Activated naive CD4-positive, alpha-beta T cell treated with anti-CD3 and anti-CD28 coated beads, Interleukin-2, amount 10 ng/mL, durations not matched to agents 7 days and 5 days (primary cell): ENCODE data around the gene COA1.
"Not testable (repeated sequence)": the region's sequence is repeated elsewhere in the genome, so short reads cannot be mapped to it uniquely, and the experiment has no call there.

Source experiments
- CTCF ChIA-PET: fragments of 350-600 bp; sonication (Branson Sonifier 250); formaldehyde crosslinking; loops from one replicate; lab custom pipeline; 2021; ENCODE audit warnings: antibody characterized with exemption; lab: Charles Lee
- DNase-seq: peaks from one replicate; pipeline ENCODE4 v3.0.0-alpha.2; 2020
- H3K27ac Mint-ChIP-seq: one replicate; pipeline ENCODE4 v1.8.0; 2021; ENCODE audit warnings: mild to moderate bottlenecking, moderate library complexity, mixed read lengths
- H3K27me3 Mint-ChIP-seq: one replicate; pipeline ENCODE4 v1.8.0; 2021; ENCODE audit warnings: mild to moderate bottlenecking, mixed read lengths
- H3K36me3 Mint-ChIP-seq: one replicate; pipeline ENCODE4 v1.8.0; 2021; ENCODE audit warnings: mixed read lengths
- H3K4me1 Mint-ChIP-seq: one replicate; pipeline ENCODE4 v1.8.0; 2021; ENCODE audit warnings: mixed read lengths
- H3K4me3 Mint-ChIP-seq: one replicate; pipeline ENCODE4 v1.8.0; 2021; ENCODE audit warnings: mild to moderate bottlenecking, moderate library complexity, mixed read lengths
- H3K9me3 Mint-ChIP-seq: one replicate; pipeline ENCODE4 v1.8.0; 2021; ENCODE audit warnings: mixed read lengths

COA1 gene

GRCh38 chr7:43700059-43700501 is 29.2 kb downstream of the COA1 start:
- no peak overlapping the region for H3K27ac Mint-ChIP-seq
- no peak overlapping the region for H3K4me3 Mint-ChIP-seq
- H3K4me1 Mint-ChIP-seq = peaks cover 62% of the 10 kb centered on the region
- H3K27me3 Mint-ChIP-seq = no peaks in the 10 kb centered on the region
- H3K9me3 Mint-ChIP-seq = peaks cover 13% of the 10 kb centered on the region
- peaks cover 26% of the 10 kb centered on the region for H3K36me3 Mint-ChIP-seq
- CTCF ChIA-PET = interaction anchor here (0.6 to 6.7 kb wide), 40 partner anchors 9 to 774 kb away, joined by 3 to 393 read pairs (median 5); partner anchors contain the start of genes COA1 and STK17A
- DNase-seq = no peak

- no peak for DNase-seq
- CTCF ChIA-PET = interaction anchor here (0.6 to 6.7 kb wide), 19 partner anchors 11 to 244 kb away, joined by 3 to 393 read pairs (median 8); partner anchors contain the start of gene STK17A
- Mint-ChIP-seq H3K27ac (no peak overlapping the region), H3K4me1 (peaks cover 48% of the 10 kb centered on the region), H3K27me3 (no peaks in the 10 kb centered on the region), H3K9me3 (peaks cover 4% of the 10 kb centered on the region), H3K36me3 (peaks cover 12% of the 10 kb centered on the region), H3K4me3 (no peak overlapping the region)
Measured at GRCh38 chr7:43698460-43699255, 30.7 kb downstream of the COA1 start.

GRCh38 chr7:43697690-43698089 is 31.6 kb downstream of the COA1 start:
- H3K4me1 Mint-ChIP-seq = peaks cover 38% of the 10 kb centered on the region
- H3K36me3 Mint-ChIP-seq = peaks cover 4% of the 10 kb centered on the region
- CTCF ChIA-PET = interaction anchor here (0.6 to 6.7 kb wide), 8 partner anchors 11 to 243 kb away, joined by 3 to 393 read pairs (median 4); partner anchors contain the start of gene STK17A
- H3K4me3 Mint-ChIP-seq = no peak overlapping the region
- no peaks in the 10 kb centered on the region for H3K27me3 Mint-ChIP-seq
- H3K27ac Mint-ChIP-seq = no peak overlapping the region
- H3K9me3 Mint-ChIP-seq = no peaks in the 10 kb centered on the region
- no peak for DNase-seq

GRCh38 chr7:43695365-43695764 is 34.0 kb downstream of the COA1 start:
- Mint-ChIP-seq H3K27me3 (no peaks in the 10 kb centered on the region), H3K4me3 (no peak overlapping the region), H3K4me1 (peaks cover 34% of the 10 kb centered on the region), H3K36me3 (peaks cover 1% of the 10 kb centered on the region), H3K9me3 (no peaks in the 10 kb centered on the region), H3K27ac (no peak overlapping the region)
- DNase-seq = no peak
- CTCF ChIA-PET = interaction anchor here (3.6 kb wide), 1 partner anchor 113 kb away, joined by 17 read pairs; the partner anchor contains the start of gene STK17A

- CTCF ChIA-PET = interaction anchor here (3.6 kb wide), 1 partner anchor 112 kb away, joined by 17 read pairs; the partner anchor contains the start of gene STK17A
- no peak for DNase-seq
- H3K9me3 Mint-ChIP-seq = no peaks in the 10 kb centered on the region
- no peak overlapping the region for H3K4me3 Mint-ChIP-seq
- no peak overlapping the region for H3K27ac Mint-ChIP-seq
- H3K27me3 Mint-ChIP-seq = no peaks in the 10 kb centered on the region
- peaks cover 32% of the 10 kb centered on the region for H3K4me1 Mint-ChIP-seq
- H3K36me3 Mint-ChIP-seq = peaks cover 3% of the 10 kb centered on the region
Measured at GRCh38 chr7:43694399-43694748, 34.9 kb downstream of the COA1 start.

- Mint-ChIP-seq H3K27me3 (no peaks in the 10 kb centered on the region), H3K4me3 (no peak overlapping the region), H3K27ac (no peak overlapping the region), H3K36me3 (peaks cover 5% of the 10 kb centered on the region), H3K4me1 (peaks cover 33% of the 10 kb centered on the region), H3K9me3 (no peaks in the 10 kb centered on the region)
- CTCF ChIA-PET = interaction anchor here (0.5 to 3.6 kb wide), 4 partner anchors 55 to 752 kb away, joined by 3 to 17 read pairs (median 3); partner anchors contain the start of gene STK17A
- no peak for DNase-seq
Measured at GRCh38 chr7:43693687-43694398, 35.5 kb downstream of the COA1 start.

- no peak for DNase-seq
- Mint-ChIP-seq H3K36me3 (peaks cover 12% of the 10 kb centered on the region), H3K9me3 (peaks cover 6% of the 10 kb centered on the region), H3K4me3 (no peak overlapping the region), H3K27me3 (no peaks in the 10 kb centered on the region), H3K27ac (no peak overlapping the region), H3K4me1 (peaks cover 29% of the 10 kb centered on the region)
- CTCF ChIA-PET = interaction anchor here (0.5 to 3.6 kb wide), 5 partner anchors 48 to 751 kb away, joined by 3 to 17 read pairs (median 3); partner anchors contain the start of gene STK17A
Measured at GRCh38 chr7:43692582-43693373, 36.5 kb downstream of the COA1 start.

GRCh38 chr7:43691611-43692010 is 37.7 kb downstream of the COA1 start:
- no peak overlapping the region for H3K4me3 Mint-ChIP-seq
- peaks cover 11% of the 10 kb centered on the region for H3K9me3 Mint-ChIP-seq
- H3K27ac Mint-ChIP-seq = no peak overlapping the region
- CTCF ChIA-PET = interaction anchor here (1.2 to 3.6 kb wide), 2 partner anchors 109 to 110 kb away, joined by 3 to 17 read pairs; partner anchors contain the start of gene STK17A
- H3K4me1 Mint-ChIP-seq = peaks cover 26% of the 10 kb centered on the region
- no peaks in the 10 kb centered on the region for H3K27me3 Mint-ChIP-seq
- peaks cover 16% of the 10 kb centered on the region for H3K36me3 Mint-ChIP-seq
- no peak for DNase-seq

GRCh38 chr7:43689115-43689514 is 40.2 kb downstream of the COA1 start:
- Mint-ChIP-seq H3K4me3 (no peak overlapping the region), H3K9me3 (peaks cover 11% of the 10 kb centered on the region), H3K36me3 (peaks cover 27% of the 10 kb centered on the region), H3K27ac (no peak overlapping the region), H3K4me1 (peaks cover 26% of the 10 kb centered on the region), H3K27me3 (no peaks in the 10 kb centered on the region)
- CTCF ChIA-PET = interaction anchor here (1.9 to 3.2 kb wide), 2 partner anchors 11 to 107 kb away, joined by 7 to 13 read pairs; partner anchors contain the start of gene STK17A
- no peak for DNase-seq

GRCh38 chr7:43687866-43688265 is 41.5 kb downstream of the COA1 start:
- not testable (repeated sequence) for H3K4me3 Mint-ChIP-seq, H3K27ac Mint-ChIP-seq, H3K27me3 Mint-ChIP-seq, DNase-seq
- peaks cover 11% of the 10 kb centered on the region for H3K9me3 Mint-ChIP-seq
- H3K36me3 Mint-ChIP-seq = peaks cover 32% of the 10 kb centered on the region
- H3K4me1 Mint-ChIP-seq = peaks cover 26% of the 10 kb centered on the region
- CTCF ChIA-PET = interaction anchor here (1.6 to 3.2 kb wide), 2 partner anchors 12 to 106 kb away, joined by 8 to 13 read pairs; partner anchors contain the start of gene STK17A

GRCh38 chr7:43686991-43687390 is 42.3 kb downstream of the COA1 start:
- no peak for DNase-seq
- Mint-ChIP-seq H3K4me3 (no peak overlapping the region), H3K27me3 (no peaks in the 10 kb centered on the region), H3K9me3 (peaks cover 11% of the 10 kb centered on the region), H3K36me3 (peaks cover 32% of the 10 kb centered on the region), H3K4me1 (peaks cover 32% of the 10 kb centered on the region), H3K27ac (no peak overlapping the region)
- CTCF ChIA-PET = interaction anchor here (1.1 to 3.2 kb wide), 3 partner anchors 11 to 105 kb away, joined by 3 to 13 read pairs (median 8); partner anchors contain the start of gene STK17A

- Mint-ChIP-seq H3K4me3 (no peak overlapping the region), H3K4me1 (peaks cover 33% of the 10 kb centered on the region), H3K27me3 (no peaks in the 10 kb centered on the region), H3K36me3 (peaks cover 26% of the 10 kb centered on the region), H3K27ac (no peak overlapping the region), H3K9me3 (no peaks in the 10 kb centered on the region)
- CTCF ChIA-PET = interaction anchor here (0.7 to 1.0 kb wide), 3 partner anchors 9 to 98 kb away, joined by 3 to 4 read pairs (median 4); partner anchors contain the start of gene STK17A
- DNase-seq = no peak
Measured at GRCh38 chr7:43680736-43681135, 48.6 kb downstream of the COA1 start.
